Progenitor cell of endocrine pancreas (in vitro differentiated cells): ENCODE results near the gene TLR8. TPM values are rescaled to one million over a fixed set of nuclear protein-coding genes. Genes with fewer than 3 reads are reported as not detected.

Experiments
- total RNA-seq: library from RNA; stranded (reverse); gene quantifications from 2 replicates; pipeline ENCODE4 v1.2.1, GENCODE V29; 2021

TLR8 gene
- total RNA-seq, 1 donor from 2014 or later, result not detected

Other genes with a start within 250 kb of the TLR8 start
- gene PRPS2, start 115.2 kb upstream of the TLR8 start, total RNA-seq, result 15.8 and 18.6 TPM in 2 replicates
- gene TLR7, start 39.5 kb upstream of the TLR8 start, total RNA-seq, result 0.05 TPM in 1 of 2 replicates, not detected in the other
- gene TMSB4X, start 68.5 kb downstream of the TLR8 start, total RNA-seq, result 1,699 and 1,780 TPM in 2 replicates
- gene FAM9C, start 138.0 kb downstream of the TLR8 start, total RNA-seq, result not detected in 2 replicates